ENCODE results near the gene MAN1A1. TPM values are rescaled to one million over a fixed set of nuclear protein-coding genes. Genes with fewer than 3 reads are reported as not detected.

The MAN1A1 gene
- total RNA-seq, 2 donors from 2014 or later: 85.4 to 109 TPM

GRCh38 chr6:119323931-119324330 is 25.6 kb downstream of the MAN1A1 start:
- Histone ChIP-seq H3K9me3 (no peaks in the 10 kb centered on the region), H3K27me3 (no peaks in the 10 kb centered on the region), H3K4me1 (peaks cover 43% of the 10 kb centered on the region), H3K27ac (no peak overlapping the region), H3K4me3 (no peak overlapping the region), H3K36me3 (replicated peaks in 1 of 2; ENCODE audit: insufficient read depth in 1 of 2, low read depth in 2 of 2) (no peaks in the 10 kb centered on the region)
- DNase-seq: no peak
- intact Hi-C loops (cut with DNase I): no loop called here
- WGBS, 2 donors: 47 to 56% methylated on average over 1 of the region's 1 CpG
- TF ChIP-seq CTCF (IDR thresholded peaks at IDR 0.05) (no peak), POLR2A (IDR thresholded peaks at IDR 0.05) (no peak)
- no peak for ATAC-seq

GRCh38 chr6:119323478-119323877 is 26.1 kb downstream of the MAN1A1 start:
- WGBS, 2 donors: 99 to 100% methylated on average over 2 of the region's 2 CpGs
- no peak overlapping the region for H3K27ac ChIP-seq
- intact Hi-C loops (cut with DNase I): no loop called here
- H3K4me1 ChIP-seq: peaks cover 38% of the 10 kb centered on the region
- H3K4me3 ChIP-seq: no peak overlapping the region
- DNase-seq: no peak
- TF ChIP-seq POLR2A (IDR thresholded peaks at IDR 0.05) (no peak), CTCF (IDR thresholded peaks at IDR 0.05) (no peak)
- H3K27me3 ChIP-seq: no peaks in the 10 kb centered on the region
- no peaks in the 10 kb centered on the region for H3K36me3 ChIP-seq (replicated peaks in 1 of 2; ENCODE audit: insufficient read depth in 1 of 2, low read depth in 2 of 2)
- no peak for ATAC-seq
- H3K9me3 ChIP-seq: no peaks in the 10 kb centered on the region

- ATAC-seq (no peak), DNase-seq (no peak)
- no peak overlapping the region for H3K4me3 ChIP-seq
- WGBS, 2 donors: 89% methylated on average over 5 of the region's 5 CpGs
- intact Hi-C loops (cut with DNase I): no loop called here
- no peaks in the 10 kb centered on the region for H3K27me3 ChIP-seq
- H3K9me3 ChIP-seq: no peaks in the 10 kb centered on the region
- TF ChIP-seq POLR2A (IDR thresholded peaks at IDR 0.05) (no peak), CTCF (IDR thresholded peaks at IDR 0.05) (no peak)
- H3K4me1 ChIP-seq: peaks cover 38% of the 10 kb centered on the region
- H3K36me3 ChIP-seq (replicated peaks in 1 of 2; ENCODE audit: insufficient read depth in 1 of 2, low read depth in 2 of 2): no peaks in the 10 kb centered on the region
- no peak overlapping the region for H3K27ac ChIP-seq
These were observed 26.7 kb downstream of the MAN1A1 start for GRCh38 chr6:119322715-119323350.

GRCh38 chr6:119322034-119322433 is 27.5 kb downstream of the MAN1A1 start:
- H3K9me3 ChIP-seq: no peaks in the 10 kb centered on the region
- H3K4me3 ChIP-seq: no peak overlapping the region
- H3K36me3 ChIP-seq (replicated peaks in 1 of 2; ENCODE audit: insufficient read depth in 1 of 2, low read depth in 2 of 2): no peaks in the 10 kb centered on the region
- intact Hi-C loops (cut with DNase I): no loop called here
- H3K27me3 ChIP-seq: no peaks in the 10 kb centered on the region
- H3K4me1 ChIP-seq: peaks cover 38% of the 10 kb centered on the region
- no peak for TF ChIP-seq POLR2A (IDR thresholded peaks at IDR 0.05)
- no peak for TF ChIP-seq CTCF (IDR thresholded peaks at IDR 0.05)
- WGBS, 2 donors: 94 to 100% methylated on average over 2 of the region's 2 CpGs
- DNase-seq (no peak), ATAC-seq (no peak)
- H3K27ac ChIP-seq: no peak overlapping the region

- intact Hi-C loops (cut with DNase I): no loop called here
- no peak overlapping the region for H3K27ac ChIP-seq
- H3K36me3 ChIP-seq (replicated peaks in 1 of 2; ENCODE audit: insufficient read depth in 1 of 2, low read depth in 2 of 2): no peaks in the 10 kb centered on the region
- H3K4me1 ChIP-seq: peaks cover 22% of the 10 kb centered on the region
- DNase-seq: no peak
- no peaks in the 10 kb centered on the region for H3K27me3 ChIP-seq
- no peak for TF ChIP-seq POLR2A (IDR thresholded peaks at IDR 0.05)
- no peak for TF ChIP-seq CTCF (IDR thresholded peaks at IDR 0.05)
- 65 to 78% methylated on average over 2 of the region's 2 CpGs for WGBS, 2 donors
- ATAC-seq: no peak
- H3K4me3 ChIP-seq: no peak overlapping the region
- no peaks in the 10 kb centered on the region for H3K9me3 ChIP-seq
These were observed 29.9 kb downstream of the MAN1A1 start for GRCh38 chr6:119319694-119320093.

Measured in body of pancreas (tissue), 4 donors.